GM19043 (cell line): ENCODE data around the gene NSD2.

ENCODE experiments used
- ATAC-seq: cut with Tn5 transposase; IDR thresholded peaks from one replicate; pipeline ENCODE4 v1.9.1; 2021; ENCODE audit warnings: low read depth; ENCODE audit not compliant: unreplicated experiment

NSD2 gene

DNA sequence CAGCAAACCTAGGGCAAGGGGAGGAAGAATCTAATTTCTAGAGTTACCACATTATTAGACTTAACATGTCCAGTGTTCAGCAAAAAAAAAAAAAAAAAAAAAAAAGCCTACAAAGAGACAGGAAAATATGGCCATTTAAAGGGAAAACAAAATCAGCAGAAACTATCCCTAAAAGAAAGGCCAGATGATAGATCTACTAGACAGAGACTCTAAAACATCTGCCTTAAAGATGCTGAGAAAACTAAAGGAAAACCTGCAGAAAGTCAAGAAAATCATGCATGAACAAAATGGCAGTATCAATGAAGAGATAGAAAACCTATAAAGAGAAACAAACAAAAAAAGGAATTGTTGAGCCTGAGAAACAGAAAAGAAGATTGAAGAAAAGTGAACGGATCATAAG is 93.8 kb downstream of the NSD2 start:
- ATAC-seq: no peak

DNA sequence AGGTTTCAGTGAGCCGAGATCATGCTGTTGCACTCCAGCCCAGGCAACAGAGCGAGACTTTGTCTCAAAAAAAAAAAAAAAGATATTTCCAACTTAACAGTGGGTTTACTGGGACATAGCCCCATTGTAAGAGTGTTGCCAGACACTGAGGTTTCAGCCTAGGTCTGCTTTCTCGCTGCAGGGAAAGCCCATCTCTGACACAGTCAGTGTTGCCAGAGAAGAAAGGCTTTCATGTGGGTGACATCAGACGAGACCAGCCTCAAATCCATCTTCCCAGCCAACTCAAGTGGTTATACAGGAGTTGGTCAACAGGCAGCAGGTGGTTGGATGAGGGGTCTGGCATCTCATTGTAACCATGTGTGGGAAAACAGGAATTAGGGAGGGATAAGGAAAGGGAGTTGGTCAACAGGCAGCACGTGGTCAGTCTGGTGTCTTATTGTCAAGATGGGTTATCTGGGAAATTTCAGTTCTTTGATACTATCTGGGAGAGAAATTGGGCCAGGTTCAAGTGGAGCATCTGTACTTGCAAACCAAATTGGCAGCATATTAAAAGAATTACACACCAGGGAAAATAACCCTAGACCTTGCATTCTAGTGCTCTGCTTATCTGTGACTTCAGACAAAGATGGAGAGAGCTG is 96.4 kb downstream of the NSD2 start:
- ATAC-seq: no peak

DNA sequence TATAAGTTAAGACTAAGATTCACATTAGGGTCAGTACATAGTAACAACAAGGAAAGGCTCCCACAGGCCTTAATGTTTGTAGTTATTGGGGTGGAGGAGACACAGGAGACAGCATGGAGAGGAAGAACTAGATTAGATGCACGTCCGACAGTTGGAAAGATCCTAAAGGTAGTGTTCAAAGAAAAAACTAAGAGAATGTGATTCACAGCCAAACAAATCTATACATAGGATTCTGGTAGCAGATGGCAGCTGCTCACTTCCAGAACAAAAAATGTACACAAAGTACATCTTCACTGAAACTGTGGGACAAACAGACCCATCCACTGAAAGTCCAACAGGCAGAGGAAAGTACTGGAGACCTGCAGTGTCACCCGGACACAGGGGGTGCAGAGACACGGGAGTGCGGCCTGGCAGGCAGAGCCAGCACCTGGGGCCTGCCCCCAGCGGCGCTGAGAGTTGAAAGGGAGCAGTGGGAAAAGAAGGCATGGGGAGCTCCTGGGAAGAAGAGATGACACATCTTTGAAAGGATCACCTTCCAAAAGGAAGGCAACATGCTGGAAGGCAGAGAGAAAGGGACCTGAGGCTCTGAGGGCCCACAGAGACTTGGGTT is 97.6 kb downstream of the NSD2 start:
- ATAC-seq: no peak

DNA sequence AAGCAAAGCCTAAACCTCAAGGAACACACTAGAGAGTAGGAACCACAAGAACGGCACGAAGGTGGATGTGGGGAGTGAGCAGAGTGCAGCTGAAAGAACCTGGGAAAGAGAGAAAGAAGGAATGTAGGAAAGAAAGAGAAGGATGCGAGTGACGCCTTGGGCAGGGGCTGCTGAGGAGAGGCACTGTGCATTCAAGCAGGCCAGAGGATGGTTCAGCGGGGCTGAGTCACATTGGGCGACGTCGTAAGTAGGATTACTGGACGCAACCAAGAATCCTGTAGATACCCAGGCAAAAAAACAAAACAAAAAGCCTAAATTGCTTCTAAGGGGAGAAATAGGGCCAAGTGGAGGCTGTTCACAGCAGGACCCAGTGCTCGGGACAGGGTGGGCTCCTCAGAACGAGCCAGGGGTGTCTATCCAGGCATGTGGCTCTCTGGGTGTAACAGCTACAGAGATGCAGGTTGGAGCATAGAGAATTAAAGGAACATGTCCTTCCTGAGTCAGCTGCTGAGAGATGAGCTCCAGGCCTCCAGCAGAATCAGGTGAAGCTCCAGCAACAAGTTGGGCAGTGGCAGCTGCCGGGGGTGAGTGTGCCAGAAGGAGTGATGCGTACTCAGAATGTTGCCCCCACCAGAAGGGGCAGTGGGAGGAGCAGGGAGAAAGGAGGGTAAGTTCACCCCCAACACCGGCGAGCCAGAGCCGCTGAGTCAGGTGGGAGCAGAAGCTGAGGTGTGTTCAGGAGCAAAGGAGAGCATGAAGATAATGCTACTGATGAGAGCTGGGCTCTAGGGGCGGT is 98.9 kb downstream of the NSD2 start:
- ATAC-seq: no peak

DNA sequence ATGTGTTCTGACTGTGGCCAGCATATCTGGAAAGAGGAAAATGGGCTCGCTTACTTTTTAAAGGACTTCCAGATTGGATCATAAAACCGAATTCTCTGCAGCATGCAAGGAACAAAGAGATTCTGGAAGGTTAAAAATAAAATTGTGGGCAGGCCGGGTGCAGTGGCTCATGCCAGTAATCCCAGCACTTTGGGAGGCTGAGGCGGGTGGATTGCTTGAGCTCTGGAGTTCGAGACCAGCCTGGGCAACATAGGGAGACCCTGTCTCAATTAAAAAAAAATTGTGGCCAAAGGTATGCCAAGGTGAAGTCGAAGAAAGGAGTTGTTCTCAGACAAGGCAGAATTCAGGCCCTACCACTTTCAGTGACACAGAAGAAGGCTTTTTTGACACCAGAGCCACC is 99.7 kb downstream of the NSD2 start:
- no peak for ATAC-seq

DNA sequence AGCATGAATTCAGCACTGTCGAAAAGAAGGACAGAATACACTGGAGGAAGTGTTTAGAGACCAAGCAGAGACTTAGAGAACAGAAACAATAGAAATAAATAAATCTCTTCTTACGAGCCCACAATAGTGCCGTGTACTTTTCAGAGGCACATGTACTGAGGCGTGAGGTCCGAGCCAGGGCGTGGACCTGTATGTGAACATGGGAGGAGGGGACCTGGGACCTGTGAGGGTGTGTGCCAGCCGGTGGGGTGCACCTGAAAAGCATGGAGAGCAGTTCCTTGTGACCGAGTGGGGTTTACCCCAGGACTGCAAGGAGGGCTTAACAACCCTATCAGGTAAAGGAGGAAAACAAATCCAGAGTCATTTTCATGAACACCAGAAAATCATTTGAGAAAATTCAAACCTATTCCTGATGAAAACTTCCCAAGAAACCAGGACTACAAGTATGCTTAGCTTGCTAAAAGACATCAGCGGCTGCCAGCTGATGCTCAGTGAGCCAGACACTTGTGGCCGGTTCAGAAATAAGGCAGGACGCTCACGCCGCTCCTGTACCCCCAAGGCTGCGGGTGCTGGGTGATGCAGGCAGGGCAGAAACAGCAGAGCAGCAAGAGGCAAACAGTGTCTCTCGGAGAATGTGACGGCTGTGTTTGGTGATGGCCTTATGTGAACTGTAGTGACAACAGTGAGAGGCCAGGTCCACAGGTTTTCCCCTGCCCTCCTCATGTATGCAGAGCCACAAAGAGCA is 100.4 kb downstream of the NSD2 start:
- no peak for ATAC-seq

DNA sequence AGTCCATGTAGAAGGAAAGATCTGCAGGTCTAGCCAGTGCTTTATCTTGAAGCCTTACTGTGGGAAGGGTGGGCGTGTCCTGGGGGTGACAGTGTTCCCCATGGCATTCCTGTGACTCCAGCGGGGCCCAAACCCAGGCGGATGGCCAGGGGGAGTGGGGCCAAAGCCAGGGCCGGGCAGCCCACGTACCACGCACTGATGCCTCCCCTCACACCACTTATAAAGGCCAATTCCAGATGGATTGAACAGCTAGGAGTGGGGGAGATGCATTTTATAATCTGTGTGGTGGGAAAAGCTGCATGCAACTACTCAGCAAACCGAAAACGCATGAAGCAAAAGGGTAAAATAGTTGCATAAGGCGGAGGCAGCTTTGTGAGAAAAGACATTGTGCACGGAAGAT is 101.2 kb downstream of the NSD2 start:
- no peak for ATAC-seq

DNA sequence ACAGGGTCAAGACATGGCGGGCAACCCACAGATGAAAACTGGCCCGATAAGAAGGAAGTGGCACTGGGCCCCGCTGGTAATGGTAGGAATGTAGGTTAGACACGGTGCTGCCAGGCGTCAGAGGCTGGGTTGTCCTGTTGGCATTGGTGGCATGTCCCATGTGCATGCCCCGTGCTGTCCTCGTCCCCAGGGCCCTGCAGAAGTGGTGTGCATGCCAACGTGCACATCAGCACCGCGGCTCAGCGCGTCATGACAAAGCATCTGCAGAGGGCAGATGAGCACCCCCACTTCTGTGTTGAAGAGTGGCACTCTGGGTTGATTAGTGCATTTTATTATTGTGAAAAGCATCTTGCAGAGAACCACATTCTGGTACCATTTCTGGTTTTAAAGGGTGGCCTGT is 102.0 kb downstream of the NSD2 start:
- no peak for ATAC-seq

DNA sequence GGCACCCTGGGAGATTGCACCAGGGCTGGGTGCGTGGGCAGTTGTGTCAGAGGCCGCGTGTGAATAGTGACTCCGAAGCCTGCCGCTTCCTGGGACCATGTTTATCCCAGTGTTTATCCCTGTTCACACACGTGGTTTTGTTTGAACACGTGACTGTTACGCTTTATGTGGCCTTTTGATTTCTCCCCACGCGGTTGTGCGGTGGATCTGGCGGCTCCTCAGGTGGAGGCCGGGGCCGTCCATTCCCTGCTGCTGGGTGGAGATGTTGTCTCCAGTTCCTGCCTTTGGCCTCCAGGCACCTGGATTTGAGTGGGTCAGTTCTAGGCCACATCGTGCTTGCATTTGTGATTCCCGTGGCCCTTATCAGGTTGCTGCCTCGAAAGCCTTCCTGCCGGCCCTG is 102.5 kb downstream of the NSD2 start:
- no peak for ATAC-seq

DNA sequence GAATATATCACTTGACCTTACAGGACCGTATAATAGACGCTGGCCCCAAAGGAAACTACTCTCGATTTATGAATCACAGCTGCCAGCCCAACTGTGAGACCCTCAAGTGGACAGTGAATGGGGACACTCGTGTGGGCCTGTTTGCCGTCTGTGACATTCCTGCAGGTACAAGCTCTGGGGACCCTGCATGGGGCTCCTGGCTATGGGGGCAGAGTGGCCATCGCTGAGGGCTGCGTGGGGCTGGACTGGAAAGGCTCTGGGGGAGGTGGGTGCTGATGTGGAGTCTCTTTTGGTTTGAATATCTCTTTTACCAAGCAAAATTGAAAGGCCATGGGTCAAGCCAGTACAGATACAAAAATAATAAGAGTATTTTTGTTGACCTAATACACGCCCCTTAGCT is 103.6 kb downstream of the NSD2 start:
- no peak for ATAC-seq

DNA sequence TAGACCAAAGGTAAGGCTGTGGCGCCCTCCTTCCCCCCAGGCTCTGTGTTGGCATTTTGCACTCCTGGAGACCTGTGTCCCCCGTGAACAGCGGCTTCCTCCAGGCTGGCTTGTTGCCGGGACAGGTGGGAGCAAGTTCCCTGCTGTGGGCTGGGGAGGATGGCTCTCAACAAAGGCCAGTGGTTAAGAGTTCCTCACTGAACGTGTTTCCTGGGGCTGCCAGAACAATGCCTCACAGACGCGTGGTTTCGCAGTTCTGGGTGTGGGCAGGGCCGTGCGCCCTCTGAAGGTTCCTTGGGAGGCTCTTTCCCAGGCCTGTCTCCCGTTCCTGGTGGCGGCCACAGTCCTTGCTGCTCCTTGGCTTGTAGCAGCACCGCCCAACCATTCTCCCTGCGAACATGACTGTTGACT is 104.2 kb downstream of the NSD2 start:
- no peak for ATAC-seq

DNA sequence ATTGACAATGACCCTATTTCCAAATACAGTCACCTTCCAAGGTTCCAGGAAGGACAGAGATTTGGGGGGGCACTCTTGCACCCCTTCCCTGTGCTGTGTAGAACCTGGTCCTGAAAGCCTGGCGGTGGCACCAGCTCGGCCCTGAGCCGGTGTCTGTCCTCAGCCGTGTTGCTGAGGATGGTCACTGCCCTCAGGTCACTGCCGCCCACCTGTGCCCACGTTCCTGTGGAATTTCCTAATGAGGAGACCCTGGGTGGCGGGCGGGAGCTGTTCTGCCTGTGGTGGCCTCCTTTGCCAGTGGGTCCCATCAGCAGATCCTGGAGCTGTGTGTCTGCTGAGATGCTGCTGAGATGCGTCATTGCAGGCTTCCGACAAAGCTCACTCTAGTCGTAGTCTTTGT is 104.7 kb downstream of the NSD2 start:
- no peak for ATAC-seq

DNA sequence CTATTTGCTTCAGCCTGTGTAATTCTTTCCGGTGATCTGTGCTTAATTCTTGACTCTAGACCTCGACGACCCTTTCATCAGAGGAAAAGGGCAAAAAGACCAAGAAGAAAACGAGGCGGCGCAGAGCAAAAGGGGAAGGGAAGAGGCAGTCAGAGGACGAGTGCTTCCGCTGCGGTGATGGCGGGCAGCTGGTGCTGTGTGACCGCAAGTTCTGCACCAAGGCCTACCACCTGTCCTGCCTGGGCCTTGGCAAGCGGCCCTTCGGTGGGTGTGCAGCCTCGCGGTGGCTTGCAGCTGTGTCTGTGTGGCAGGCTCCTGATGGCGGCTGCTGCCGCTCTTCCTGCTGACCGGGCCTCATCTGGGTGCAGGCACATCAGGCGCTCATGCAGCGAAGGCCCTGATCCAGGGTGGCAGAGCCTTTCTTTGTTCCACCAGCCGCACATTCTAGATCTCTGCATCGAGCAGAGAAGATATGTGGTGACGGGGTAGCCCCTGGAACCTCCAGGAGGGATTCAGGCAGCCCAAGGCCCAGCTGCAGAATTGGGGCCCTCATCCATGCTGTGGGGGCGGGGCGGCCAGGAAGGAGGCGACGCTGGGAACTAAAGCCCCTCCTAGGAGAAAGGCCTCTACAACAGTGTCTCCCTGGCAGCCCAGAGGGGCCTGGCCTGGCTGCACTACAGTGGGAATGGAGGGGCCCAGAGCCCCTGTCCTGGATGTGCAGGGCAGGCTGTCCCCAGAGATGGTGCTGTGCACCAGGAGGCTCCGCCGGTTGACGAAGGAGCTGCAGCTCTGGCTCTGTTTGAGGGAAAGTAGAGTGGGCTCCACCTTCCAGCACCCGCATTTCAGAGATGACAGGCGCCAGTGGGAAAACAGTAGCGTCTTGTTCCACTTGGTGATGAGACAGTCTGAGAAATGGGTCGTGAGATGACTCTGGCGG is 105.5 kb downstream of the NSD2 start:
- no peak for ATAC-seq

DNA sequence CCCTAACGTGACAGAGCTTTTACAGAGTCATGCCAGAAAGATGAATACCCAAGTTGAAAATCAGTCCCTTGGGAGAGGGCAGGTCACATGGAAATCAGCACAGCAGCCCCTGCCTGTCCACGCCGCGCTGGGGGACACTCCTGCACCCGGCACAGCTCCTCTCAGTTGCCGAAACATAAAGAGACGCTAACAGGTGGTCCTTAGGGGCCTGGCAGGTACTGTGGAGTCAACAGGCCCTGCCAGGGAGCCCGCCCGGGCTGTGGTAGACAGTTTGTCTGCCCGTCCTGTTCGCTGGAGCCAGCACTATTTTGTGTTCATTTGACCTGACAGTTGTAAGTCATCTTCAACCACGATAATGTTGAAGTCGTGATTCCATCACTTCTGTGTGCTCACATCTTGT is 107.0 kb downstream of the NSD2 start:
- no peak for ATAC-seq

DNA sequence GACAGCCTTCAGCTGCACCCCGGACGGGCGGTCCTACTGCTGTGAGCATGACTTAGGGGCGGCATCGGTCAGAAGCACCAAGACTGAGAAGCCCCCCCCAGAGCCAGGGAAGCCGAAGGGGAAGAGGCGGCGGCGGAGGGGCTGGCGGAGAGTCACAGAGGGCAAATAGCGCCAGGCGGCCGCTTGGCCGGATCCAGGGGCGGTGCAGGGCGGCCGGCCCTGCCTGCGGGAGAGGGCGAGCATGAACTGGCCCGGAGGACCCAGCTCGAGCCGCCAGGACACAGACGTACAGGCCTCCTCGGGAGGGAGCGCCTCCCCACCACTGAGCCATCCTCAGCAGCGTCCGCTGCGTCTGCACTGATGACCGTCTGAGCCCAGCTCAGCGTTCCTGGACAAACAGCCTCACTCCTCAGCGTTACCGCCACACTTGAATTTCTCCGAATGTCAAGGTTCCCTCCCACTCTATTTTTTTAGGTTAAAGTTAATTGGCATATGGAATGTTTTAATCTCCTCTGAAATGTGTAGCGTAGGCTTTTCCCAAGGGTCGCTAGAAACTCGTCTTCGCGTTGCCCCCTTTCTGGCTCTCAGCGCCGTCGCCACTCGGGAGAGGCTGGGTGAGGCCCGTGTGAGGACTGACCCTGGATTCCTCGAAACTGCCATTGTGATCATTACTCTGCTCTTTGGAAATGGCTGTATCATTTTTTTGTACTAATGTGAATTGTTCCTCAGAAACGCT is 107.7 kb downstream of the NSD2 start:
- ATAC-seq: no peak

DNA sequence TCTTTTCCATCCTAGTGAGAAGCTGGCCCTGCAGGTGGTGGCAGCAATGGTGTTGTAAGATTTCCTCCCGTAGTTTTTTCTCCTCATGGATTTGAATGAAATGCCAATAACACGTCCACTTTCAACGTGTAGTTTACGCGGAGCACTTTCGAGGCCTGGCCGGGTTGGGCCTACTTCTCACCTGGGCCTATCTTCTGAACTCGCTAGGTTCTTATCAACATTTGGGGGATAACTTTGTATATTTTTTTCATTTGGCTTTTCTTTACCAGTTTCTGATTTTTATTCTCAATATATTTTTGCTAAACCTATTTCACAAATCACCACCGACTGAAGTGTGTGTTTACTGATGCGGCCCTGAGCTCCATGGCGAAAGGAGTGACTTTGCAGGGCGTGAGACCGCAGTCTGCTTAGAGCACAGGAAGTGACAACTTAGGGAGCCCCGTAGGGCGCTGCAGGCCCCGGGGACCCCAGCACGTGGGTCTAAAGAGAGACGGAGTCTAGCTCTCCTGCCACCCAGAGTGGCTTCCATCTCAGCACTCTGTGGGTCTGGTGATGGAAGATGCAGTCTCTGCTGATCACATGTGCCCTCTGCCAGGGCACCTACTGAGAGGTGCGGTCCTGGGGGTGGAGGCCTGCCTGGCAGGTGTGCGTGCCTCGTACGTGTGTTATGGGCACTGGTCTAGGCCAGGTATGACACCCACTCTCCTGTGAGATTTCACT is 108.4 kb downstream of the NSD2 start:
- ATAC-seq: no peak

DNA sequence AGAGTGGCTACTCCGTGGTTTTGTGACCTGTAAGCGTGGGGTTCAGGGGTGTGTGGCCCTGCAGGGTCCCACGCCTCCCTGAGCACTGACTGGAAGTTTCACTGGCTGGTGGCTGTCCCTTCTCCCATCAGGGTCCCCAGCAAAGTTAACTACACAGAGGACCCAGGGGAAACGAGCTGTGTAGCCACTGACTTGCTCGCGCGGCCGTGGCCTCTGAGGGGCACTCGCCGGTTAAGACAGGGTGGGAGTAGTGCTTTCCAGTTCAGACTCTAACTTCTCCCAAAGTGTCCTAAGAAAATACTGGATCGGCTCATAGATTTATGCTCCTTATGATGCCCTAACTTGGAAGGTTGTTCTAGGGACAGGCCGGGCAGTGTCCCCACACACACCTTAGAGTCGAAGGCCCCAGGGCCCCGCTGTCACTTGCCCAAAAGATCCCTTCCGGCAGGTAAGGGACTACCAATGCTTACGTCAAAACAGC is 109.4 kb downstream of the NSD2 start:
- no peak for ATAC-seq

DNA sequence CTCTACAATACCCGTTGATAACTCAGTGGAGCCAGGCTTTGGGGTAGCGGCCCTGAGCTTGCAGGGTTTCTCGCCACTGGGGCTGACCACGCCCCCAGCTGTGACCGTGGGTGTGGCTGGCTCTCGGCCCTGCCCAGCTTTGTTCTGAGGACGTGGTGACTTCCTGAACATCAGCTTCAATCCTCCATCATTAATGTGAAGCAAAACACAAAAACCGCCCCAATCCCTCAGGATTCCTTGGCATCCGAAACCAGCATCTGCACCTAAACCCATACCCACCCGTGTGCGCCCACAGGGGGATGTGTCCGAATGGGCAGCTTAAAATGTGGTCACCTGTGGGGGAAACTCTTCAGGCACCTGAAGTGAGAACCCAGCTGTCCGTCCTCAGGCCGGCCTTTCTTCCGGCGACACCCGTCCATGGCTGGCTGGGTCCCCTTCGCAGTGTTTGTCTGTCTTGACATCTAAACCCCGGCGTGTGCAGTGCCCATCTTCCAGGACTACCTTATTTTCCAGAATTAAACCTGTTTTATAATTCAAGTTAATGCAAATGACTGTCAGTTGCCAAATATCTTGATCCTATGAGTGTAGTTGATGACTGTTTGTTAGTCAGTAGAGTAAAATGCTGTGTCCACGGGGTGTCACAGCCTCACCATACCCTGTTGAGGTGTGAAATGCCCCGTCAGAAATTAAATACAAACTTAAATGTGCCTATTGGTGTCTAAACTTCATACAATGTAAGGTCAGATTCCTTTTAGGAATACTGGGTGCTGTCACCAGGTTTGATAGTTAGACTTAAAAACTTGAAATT is 110.3 kb downstream of the NSD2 start:
- ATAC-seq: no peak
